B cell (primary cell): ENCODE data around the gene PPWD1. TPM values are rescaled to one million over a fixed set of nuclear protein-coding genes. Genes with fewer than 3 reads are reported as not detected.

ENCODE experiments used
- ATAC-seq: fragments of 200-7000 bp; cut with Tn5 transposase; one replicate; pipeline ENCODE4 v1.10.0; 2021; ENCODE audit warnings: low read depth, mild to moderate bottlenecking, moderate number of reproducible peaks, moderate library complexity
- CTCF ChIA-PET: fragments of 350-600 bp; sonication (Branson Sonifier 250); formaldehyde crosslinking; loops from one replicate; lab custom pipeline; 2021; ENCODE audit warnings: antibody characterized with exemption, inconsistent platforms; lab: Charles Lee
- POLR2A ChIA-PET: fragments of 350-600 bp; sonication (Branson Sonifier 250); formaldehyde crosslinking; loops from one replicate; lab custom pipeline; 2021; ENCODE audit warnings: antibody characterized with exemption; lab: Charles Lee
- DNase-seq: peaks from one replicate; pipeline ENCODE4 v3.0.0; 2013
- H2AFZ ChIP-seq: 2 replicates; pipeline ENCODE4 v1.6.1; 2012; ENCODE audit warnings: mild to moderate bottlenecking, low read depth, low read length; ENCODE audit not compliant: insufficient read depth, poor library complexity, severe bottlenecking
- H3K27ac ChIP-seq, 2 donors: 1 replicate in 1 of 2; 2 replicates in 1 of 2; pipeline ENCODE4 v1.5.1; 2012 to 2013; ENCODE audit warnings: low read length in 2 of 2, mild to moderate bottlenecking in 2 of 2, moderate library complexity in 1 of 2
- H3K27me3 ChIP-seq, 4 experiments: fragments of 200-600 bp in 1 of 4; sonication (generic) in 1 of 4; replicated peaks in 1 of 4; 1 replicate in 2 of 4; 2 replicates in 2 of 4; pipeline versions ENCODE4 v1.6.1 to v1.7.0; 2013 to 2016; ENCODE audit warnings: low read length in 3 of 4, mild to moderate bottlenecking in 2 of 4, mixed read lengths in 1 of 4, moderate library complexity in 1 of 4; ENCODE audit not compliant: insufficient read depth in 4 of 4, control insufficient read depth in 3 of 4; ENCODE audit errors: control extremely low read depth in 1 of 4
- H3K36me3 ChIP-seq, 2 experiments: replicated peaks in 1 of 2; 1 replicate in 1 of 2; 2 replicates in 1 of 2; pipeline versions ENCODE4 v1.6.1 to v1.7.1; 2013; ENCODE audit warnings: low read length in 1 of 2; ENCODE audit not compliant: insufficient read depth in 2 of 2, control insufficient read depth in 1 of 2; ENCODE audit errors: control extremely low read depth in 1 of 2, extremely low read depth in 1 of 2
- H3K4me1 ChIP-seq, 2 donors: fragments of 200-600 bp in 1 of 2; sonication (generic) in 1 of 2; 1 replicate in 1 of 2; 2 replicates in 1 of 2; pipeline versions ENCODE4 v1.5.1 to v1.6.1; 2013 to 2017; ENCODE audit warnings: low read length in 2 of 2; ENCODE audit not compliant: control insufficient read depth in 2 of 2, insufficient read depth in 2 of 2
- H3K4me2 ChIP-seq: replicated peaks from 2 replicates; pipeline ENCODE3; 2012; ENCODE audit warnings: mild to moderate bottlenecking, low read depth, low read length; ENCODE audit not compliant: poor library complexity, severe bottlenecking
- H3K4me3 ChIP-seq, 5 experiments: fragments of 200-600 bp in 1 of 5; sonication (generic) in 1 of 5; 1 replicate in 3 of 5; 2 replicates in 2 of 5; pipeline versions ENCODE4 v1.5.1 to v1.7.0; 2011 to 2016; ENCODE audit warnings: low read length in 4 of 5, mild to moderate bottlenecking in 4 of 5, low read depth in 2 of 5, control low read depth in 1 of 5, moderate library complexity in 1 of 5; ENCODE audit not compliant: insufficient read depth in 1 of 5; ENCODE audit errors: control extremely low read depth in 1 of 5, extremely low read depth in 1 of 5
- H3K79me2 ChIP-seq: fragments of 200-600 bp; sonication (generic); one replicate; pipeline ENCODE4 v1.6.0; 2016; ENCODE audit warnings: low read length; ENCODE audit not compliant: control insufficient read depth, insufficient read depth
- H3K9ac ChIP-seq: fragments of 200-600 bp; sonication (generic); 2 replicates; pipeline ENCODE4 v1.6.1; 2017; ENCODE audit warnings: mild to moderate bottlenecking, low read length, moderate library complexity
- H3K9me3 ChIP-seq, 3 donors: one replicate each; pipeline versions ENCODE4 v1.6.1 to v1.7.1; 2013; ENCODE audit warnings: low read length in 2 of 3; ENCODE audit not compliant: control insufficient read depth in 2 of 3, insufficient read depth in 1 of 3; ENCODE audit errors: control extremely low read depth in 1 of 3
- H4K20me1 ChIP-seq: 2 replicates; pipeline ENCODE4 v1.6.0; 2012; ENCODE audit warnings: mild to moderate bottlenecking, low read length; ENCODE audit not compliant: insufficient read depth, control insufficient read depth, poor library complexity, severe bottlenecking
- H3K27ac Mint-ChIP-seq: one replicate; pipeline ENCODE4 v1.8.0; 2021; ENCODE audit warnings: mixed read lengths
- H3K27me3 Mint-ChIP-seq: one replicate; pipeline ENCODE4 v1.8.0; 2021; ENCODE audit warnings: mixed read lengths
- H3K4me1 Mint-ChIP-seq: one replicate; pipeline ENCODE4 v1.8.0; 2021; ENCODE audit warnings: mixed read lengths
- H3K4me3 Mint-ChIP-seq: one replicate; pipeline ENCODE4 v1.8.0; 2021; ENCODE audit warnings: mixed read lengths
- H3K9me3 Mint-ChIP-seq: one replicate; pipeline ENCODE4 v1.8.0; 2022; ENCODE audit warnings: mixed read lengths; ENCODE audit not compliant: insufficient read depth
- CTCF ChIP-seq: fragments of 200-600 bp; IDR thresholded peaks from one replicate; pipeline ENCODE4 v1.8.0; 2022; ENCODE audit warnings: antibody characterized with exemption, mild to moderate bottlenecking
- EZH2 ChIP-seq: IDR thresholded peaks from 2 replicates; pipeline ENCODE4 v1.6.1; 2012; ENCODE audit warnings: borderline replicate concordance, low read depth, mild to moderate bottlenecking, moderate library complexity, low read length; ENCODE audit not compliant: insufficient read depth, poor library complexity, severe bottlenecking
- WGBS: methylation state at CpG from one replicate; pipeline ENCODE4 v1.1.5; 2013; ENCODE audit warnings: missing lambda C conversion rate; ENCODE audit not compliant: insufficient coverage; 5-methylcytosine and 5-hydroxymethylcytosine counted together
- intact Hi-C: fragments of 100-400 bp; cut with micrococcal nuclease; formaldehyde crosslinking; loops from one replicate; pipeline ENCODE4 v1.10.0; 2022
- polyA plus RNA-seq: library from polyadenylated mRNA; depleted of rRNA; stranded (reverse); fragments of >200 nt; gene quantifications from 2 replicates; pipeline ENCODE4 v1.2.3, GENCODE V29; 2012
- total RNA-seq, 2 donors: library from RNA; stranded (reverse); fragments of 120-200 nt in 1 of 2; gene quantifications; 1 replicate in 1 of 2; 2 replicates in 1 of 2; pipeline versions ENCODE4 v1.2.3 to v1.2.4, GENCODE V29; 2013 to 2022

PPWD1 gene
- total and polyA plus RNA-seq, 2 donors (not counting 1 experiment from before 2014, with no cell fraction given): 17.7 to 91.0 TPM

GRCh38 chr5:65556718-65557117 lies 6.4 kb upstream of the PPWD1 start:
- TF ChIP-seq CTCF: no peak
- TF ChIP-seq EZH2: no peak
- no peak for DNase-seq
- Histone ChIP-seq H3K4me1 (no peaks in the 10 kb centered on the region), H3K36me3 (peaks cover 0 to 5% of the 10 kb centered on the region in 2 experiments), H3K27ac (no peak overlapping the region), H2AFZ (no peak overlapping the region), H3K4me2 (no peak overlapping the region), H3K79me2 (peaks cover 10% of the 10 kb centered on the region), H3K4me3 (no peak overlapping the region), H3K9ac (no peak overlapping the region), H3K27me3 (no peaks in the 10 kb centered on the region), H4K20me1 (no peaks in the 10 kb centered on the region), H3K9me3 (no peaks in the 10 kb centered on the region)
- ChIA-PET POLR2A (no interaction called here), CTCF (no interaction called here)
- H3K27me3 Mint-ChIP-seq: no peaks in the 10 kb centered on the region
- peaks cover 2% of the 10 kb centered on the region for H3K4me1 Mint-ChIP-seq
- no CpG with 5 or more reads among the region's 3 CpGs for WGBS
- no peak overlapping the region for H3K4me3 Mint-ChIP-seq
- intact Hi-C loops: no loop called here
- ATAC-seq: no peak
- no peak overlapping the region for H3K27ac Mint-ChIP-seq
- H3K9me3 Mint-ChIP-seq: no peaks in the 10 kb centered on the region

- H3K27me3 Mint-ChIP-seq: no peaks in the 10 kb centered on the region
Measured at GRCh38 chr5:65563777-65564176, 681 bp downstream of the PPWD1 start.

More at GRCh38 chr5:65563777-65564176, 681 bp downstream of the PPWD1 start:
- TF ChIP-seq EZH2 (no peak), CTCF (no peak)
- no peaks in the 10 kb centered on the region for H3K36me3 ChIP-seq
- H3K4me2 ChIP-seq: peak overlapping the region; percentile 86
- peak overlapping the region; percentile 74 to 97 (median 91) for H3K4me3 ChIP-seq
- no peak for ATAC-seq
- peaks cover 19 to 20% of the 10 kb centered on the region in 2 donors for H3K4me1 ChIP-seq
- H3K9me3 ChIP-seq: no peaks in the 10 kb centered on the region
- no peaks in the 10 kb centered on the region for H4K20me1 ChIP-seq
- ChIA-PET CTCF (interaction anchor here (1.1 to 1.4 kb wide), 2 partner anchors 80 to 81 kb away, joined by 3 read pairs; no protein-coding TSS in a partner anchor), POLR2A (interaction anchor here (1.1 to 1.8 kb wide), 2 partner anchors 60 to 157 kb away, joined by 3 to 9 read pairs; partner anchors contain the start of gene TRIM23)
- peak overlapping the region; percentile 85 for H3K9ac ChIP-seq
- H3K9me3 Mint-ChIP-seq: no peaks in the 10 kb centered on the region
- WGBS: no CpG with 5 or more reads among the region's 11 CpGs
- peak overlapping the region; percentile 95 for H3K27ac Mint-ChIP-seq
- intact Hi-C loops: loop anchor here (1.0 to 10.0 kb wide), 8 partner anchors 61 to 795 kb away; partner anchors contain the start of genes CWC27, NLN, SGTB and SREK1IP1
- peaks cover 39% of the 10 kb centered on the region for H3K4me1 Mint-ChIP-seq
- peak overlapping the region; percentile 89 to 90 for H3K27ac ChIP-seq
- H3K4me3 Mint-ChIP-seq: peak overlapping the region; percentile 93
- peak overlapping the region; percentile 97 for H2AFZ ChIP-seq
- peaks cover 42% of the 10 kb centered on the region for H3K79me2 ChIP-seq
- no peaks in the 10 kb centered on the region for H3K27me3 ChIP-seq
- no peak for DNase-seq
